Measurements from ENCODE around the gene BTBD8.

DNA sequence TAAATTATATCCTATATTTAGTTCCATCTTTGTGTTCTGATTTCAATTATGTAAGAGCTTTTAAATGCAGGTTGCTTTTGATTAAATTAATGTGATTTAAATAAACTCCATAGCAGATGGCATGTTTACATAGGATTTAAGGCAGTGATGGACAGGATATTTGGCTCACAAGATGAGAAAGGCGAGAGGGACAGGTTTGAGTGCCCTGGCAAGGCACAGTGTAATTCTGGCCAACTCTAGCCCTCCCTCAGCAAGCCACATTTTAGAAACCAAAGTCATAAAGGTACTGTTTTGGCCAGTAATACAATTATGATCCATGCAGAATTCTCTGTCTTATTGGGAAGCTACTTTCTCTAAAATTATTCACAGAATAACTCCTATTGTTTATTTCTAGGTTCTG is 87.0 kb downstream of the BTBD8 start:
- TF ChIP-seq POLR2AphosphoS5 (IDR thresholded peaks at IDR 0.05; ENCODE audit: borderline replicate concordance, low read depth, low read length): no peak
- TF ChIP-seq EZH2 (IDR thresholded peaks at IDR 0.05): no peak
- TF ChIP-seq FOXP2 (optimal IDR thresholded peaks at IDR 0.05; ENCODE audit: control extremely low read depth, extremely low read length, insufficient read depth): no peak
